K562 (cell line): Measurements from ENCODE around the gene TMEM204. TPM values are rescaled to one million over a fixed set of nuclear protein-coding genes. Genes with fewer than 3 reads are reported as not detected.

Experiments
- ATAC-seq: fragments of 200-7000 bp; cut with Tn5 transposase; 3 replicates; pipeline ENCODE4 v1.9.1; 2020; ENCODE audit warnings: moderate library complexity
- BruUV-seq: library from RNA; stranded (reverse); fragments of 400-500 nt; replicated peaks from 2 replicates; lab custom pipeline; 2021; lab: Mats Ljungman, UMichigan
- CTCF ChIA-PET: fragments of 300-600 bp; formaldehyde crosslinking; extraction: SDS; loops from one replicate; lab custom pipeline; 2021; ENCODE audit warnings: low intra/inter-chr PET ratio; lab: Yijun Ruan, JAX
- POLR2A ChIA-PET: fragments of 300-600, 350-650 bp; sonication (Branson Sonifier 250); formaldehyde crosslinking; extraction: SDS; loops from one replicate; lab custom pipeline; 2021; ENCODE audit warnings: antibody characterized with exemption, inconsistent platforms; lab: Yijun Ruan, JAX
- DNase-seq, 4 experiments: peaks; one replicate each; pipeline versions ENCODE4 v3.0.0 to v3.0.0-alpha.2; 2011 to 2018; ENCODE audit warnings: low spot score in 3 of 4, mixed read lengths in 3 of 4; ENCODE audit errors: extremely low read depth in 1 of 4
- FAIRE-seq: peaks from 2 replicates; lab custom pipeline; 2011; peaks lifted over from hg19 to GRCh38; lab: Jason Lieb, UNC
- H2AFZ ChIP-seq: 2 replicates; pipeline ENCODE4 v1.6.0; 2011; ENCODE audit warnings: low read depth, low read length, control low read depth, inconsistent platforms
- H3K27ac ChIP-seq: fragments of 200-600 bp; 3 replicates; pipeline ENCODE4 v1.8.0; 2011; ENCODE audit warnings: low read depth, mild to moderate bottlenecking, control low read depth, inconsistent platforms, low read length, moderate library complexity, mixed read lengths; ENCODE audit errors: extremely low read depth
- H3K27me3 ChIP-seq, 2 experiments: fragments of 300-600 bp in 1 of 2; 2 replicates in 1 of 2; 3 replicates in 1 of 2; pipeline versions ENCODE4 v1.6.0 to v1.8.0; 2011; ENCODE audit warnings: inconsistent platforms in 2 of 2, low read length in 2 of 2, mild to moderate bottlenecking in 1 of 2, mixed read lengths in 1 of 2, moderate library complexity in 1 of 2; ENCODE audit not compliant: control insufficient read depth in 2 of 2, insufficient read depth in 2 of 2
- H3K36me3 ChIP-seq: fragments of 300-600 bp; 3 replicates; pipeline ENCODE4 v1.8.0; 2011; ENCODE audit warnings: mild to moderate bottlenecking, low read length, inconsistent platforms; ENCODE audit not compliant: control insufficient read depth, insufficient read depth
- H3K4me1 ChIP-seq, 2 experiments: fragments of 200-600 bp in 1 of 2; replicated peaks in 1 of 2; 2 replicates in 1 of 2; 3 replicates in 1 of 2; pipeline versions ENCODE4 v1.5.1 to v1.8.0; 2011; ENCODE audit warnings: inconsistent platforms in 2 of 2, low read length in 2 of 2, mild to moderate bottlenecking in 1 of 2, mixed read lengths in 1 of 2, moderate library complexity in 1 of 2; ENCODE audit not compliant: control insufficient read depth in 2 of 2, insufficient read depth in 2 of 2
- H3K4me2 ChIP-seq: 2 replicates; pipeline ENCODE4 v1.6.1; 2011; ENCODE audit warnings: low read length, control low read depth, inconsistent platforms, mixed read lengths; ENCODE audit not compliant: insufficient read depth
- H3K4me3 ChIP-seq: fragments of 200-600 bp; sonication (generic), shearing (Covaris generic); 2 replicates; pipeline ENCODE4 v1.5.1; 2016; ENCODE audit warnings: control low read depth, inconsistent platforms
- H3K79me2 ChIP-seq: fragments of 200-600 bp; 3 replicates; pipeline ENCODE4 v1.8.0; 2011; ENCODE audit warnings: low read length, inconsistent platforms; ENCODE audit not compliant: control insufficient read depth, insufficient read depth
- H3K9ac ChIP-seq, 2 experiments: 2 replicates each; pipeline versions ENCODE4 v1.6.0 to v1.6.1; 2011; ENCODE audit warnings: low read depth in 2 of 2, low read length in 2 of 2, control low read depth in 1 of 2, inconsistent platforms in 1 of 2, mild to moderate bottlenecking in 1 of 2, mixed read lengths in 1 of 2; ENCODE audit not compliant: insufficient read depth in 1 of 2
- H3K9me1 ChIP-seq: one replicate; pipeline ENCODE4 v1.6.0; 2011; ENCODE audit warnings: inconsistent platforms, mild to moderate bottlenecking, low read length, moderate library complexity; ENCODE audit not compliant: control insufficient read depth, insufficient read depth
- H3K9me3 ChIP-seq: replicated peaks from 2 replicates; pipeline ENCODE4 v1.5.1; 2011; ENCODE audit warnings: low read depth, low read length, inconsistent platforms; ENCODE audit not compliant: control insufficient read depth, insufficient read depth
- H4K20me1 ChIP-seq: replicated peaks from 2 replicates; pipeline ENCODE4 v1.6.1; 2011; ENCODE audit warnings: low read length, inconsistent platforms, mixed read lengths; ENCODE audit not compliant: control insufficient read depth, insufficient read depth
- GTF2F1 ChIP-seq: IDR thresholded peaks from 2 replicates; pipeline ENCODE4 v1.6.1; 2011; ENCODE audit warnings: low read depth, low read length, improper control_type of control experiment
- HIVEP1 ChIP-seq: fragments of 250-450 bp; sonication (Bioruptor Pico); IDR thresholded peaks from 2 replicates; pipeline ENCODE4 v1.4.0; 2020; ENCODE audit warnings: mild to moderate bottlenecking
- KDM2B ChIP-seq: fragments of 250-450 bp; sonication (Bioruptor Pico); IDR thresholded peaks from 2 replicates; pipeline ENCODE4 v1.8.0; 2021; ENCODE audit warnings: mild to moderate bottlenecking, moderate library complexity
- KLF13 ChIP-seq: fragments of 450-650 bp; IDR thresholded peaks from 2 replicates; pipeline ENCODE4 v1.6.1; 2016; ENCODE audit warnings: missing genetic modification characterization, low read depth, mild to moderate bottlenecking, missing compliant biosample characterization, moderate library complexity, borderline replicate concordance
- SIRT6 ChIP-seq: IDR thresholded peaks from one replicate; pipeline ENCODE4 v1.6.1; 2012; ENCODE audit warnings: low read depth, mild to moderate bottlenecking, control low read depth, inconsistent platforms, low read length, moderate library complexity
- SMAD2 ChIP-seq: fragments of 150-350 bp; IDR thresholded peaks from 2 replicates; pipeline ENCODE4 v1.6.1; 2014; ENCODE audit warnings: low read depth, mild to moderate bottlenecking, low read length
- TAL1 ChIP-seq: fragments of 450-650 bp; IDR thresholded peaks from 2 replicates; pipeline ENCODE4 v1.6.1; 2016; ENCODE audit warnings: mild to moderate bottlenecking
- ZKSCAN3 ChIP-seq: fragments of 250-450 bp; sonication (Bioruptor Pico); IDR thresholded peaks from 2 replicates; pipeline ENCODE4 v1.4.0; 2020
- ZNF174 ChIP-seq: fragments of 250-450 bp; sonication (Bioruptor Pico); IDR thresholded peaks from 2 replicates; pipeline ENCODE4 v1.4.0; 2020; ENCODE audit warnings: mild to moderate bottlenecking
- ZNF253 ChIP-seq: fragments of 250-450 bp; sonication (Bioruptor Pico); conservative IDR thresholded peaks from 2 replicates; pipeline ENCODE4 v1.6.1; 2021; ENCODE audit warnings: mild to moderate bottlenecking
- ZNF561 ChIP-seq: fragments of 450-650 bp; formaldehyde crosslinking; conservative IDR thresholded peaks from 2 replicates; pipeline ENCODE4 v1.4.0; 2020; ENCODE audit warnings: mild to moderate bottlenecking, moderate library complexity
- ZNF740 ChIP-seq, 3 experiments: fragments of 200-800 bp in 1 of 3; sonication (Bioruptor generic) in 1 of 3; sonication (generic) in 1 of 3; formaldehyde crosslinking in 1 of 3; IDR thresholded peaks; 2 replicates each; pipeline versions ENCODE4 v1.6.1 to v1.8.0; 2016 to 2022; ENCODE audit warnings: mild to moderate bottlenecking in 2 of 3, missing compliant biosample characterization in 2 of 3, missing genetic modification characterization in 2 of 3, missing genetic modification reagents in 1 of 3
- ZSCAN29 ChIP-seq: fragments of 450-650 bp; IDR thresholded peaks from 2 replicates; pipeline ENCODE4 v1.6.1; 2017
- WGBS: fragments of 100-300 bp; shearing (Covaris generic); methylation state at CpG from one replicate; pipeline ENCODE4 v1.1.6; 2016; ENCODE audit warnings: low coverage, mixed read lengths; ENCODE audit not compliant: insufficient coverage; ENCODE audit errors: missing lambda C conversion rate; 5-methylcytosine and 5-hydroxymethylcytosine counted together
- in situ Hi-C: fragments of 300-500 bp; cut with MboI; formaldehyde crosslinking; loops from 4 replicates; pipeline ENCODE4 v1.15.0; 2018; ENCODE audit warnings: inconsistent platforms, mixed read lengths
- intact Hi-C: fragments of 100-400 bp; cut with micrococcal nuclease; formaldehyde crosslinking; loops from 2 replicates; pipeline ENCODE4 v1.14.2; 2022
- polyA plus RNA-seq, 8 experiments: library from polyadenylated mRNA; depleted of rRNA in 4 of 8; stranded (reverse) in 5 of 8; unstranded in 3 of 8; fragments of >200 nt; fragmentation: Nextera tagmentation in 2 of 8; fragmentation: Illumina TruSeq in 1 of 8; extraction: Ambion mirVana in 2 of 8; extraction: Trizol in 1 of 8; gene quantifications; 2 replicates each; pipeline versions ENCODE4 v1.2.1 to v1.2.3, GENCODE V29; 2011 to 2014; ENCODE audit warnings: inconsistent platforms in 1 of 8, missing spikeins in 1 of 8
- total RNA-seq, 7 experiments: library from RNA; depleted of rRNA in 6 of 7; stranded (reverse); fragments of >200 nt in 6 of 7; fragmentation: Illumina TruSeq in 2 of 7; extraction: Trizol in 2 of 7; gene quantifications; 2 replicates each; pipeline versions ENCODE4 v1.2.1 to v1.2.3, GENCODE V29; 2011 to 2021; ENCODE audit warnings: low replicate concordance in 1 of 7
- TF ChIP-seq, protein P1 (sequence below): sonication (generic); formaldehyde crosslinking; IDR thresholded peaks from 2 replicates; pipeline ENCODE4 v1.8.0; 2022; ENCODE audit warnings: mild to moderate bottlenecking, missing genetic modification reagents

TMEM204 gene
- total and polyA plus RNA-seq, 9 of the 15 experiments (the other 6 are each of a cell fraction or from before 2014, with no cell fraction given): 0.04 to 0.18 TPM; not detected in 7

DNA sequence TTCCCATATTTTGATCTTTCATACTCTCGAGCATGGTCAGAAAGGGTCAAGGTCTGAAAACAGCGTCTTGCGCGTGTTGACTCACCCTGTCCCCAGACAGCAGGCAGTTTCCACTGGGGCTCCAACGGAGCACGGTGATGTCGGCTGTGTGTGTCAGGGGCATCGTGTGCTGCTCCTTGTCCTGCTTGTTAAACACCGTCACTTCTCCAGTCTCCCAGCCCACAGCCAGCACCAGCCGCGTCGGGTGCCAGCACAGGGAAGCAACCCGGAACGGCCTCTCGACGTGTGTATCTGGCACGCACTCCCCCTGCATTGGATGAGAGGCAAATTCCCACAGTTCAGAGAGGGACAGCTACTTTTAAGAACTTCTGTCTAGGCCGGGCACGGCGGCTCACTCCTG is 68.8 kb downstream of the TMEM204 start:
- intact Hi-C loops: no loop called here
- BruUV-seq: no TSS peak

More for the DNA sequence above, 68.8 kb downstream of the TMEM204 start:
- no peaks in the 10 kb centered on the region for H3K79me2 ChIP-seq
- H3K4me3 ChIP-seq: no peak overlapping the region
- in situ Hi-C loops: no loop called here
- 66% methylated on average over 20 of the region's 20 CpGs for WGBS
- H3K27ac ChIP-seq: no peak overlapping the region
- TF ChIP-seq SIRT6: no peak
- TF ChIP-seq KDM2B (CRISPR knock-in tag): no peak
- no peak for TF ChIP-seq HIVEP1 (CRISPR knock-in tag)
- no peak for TF ChIP-seq SMAD2
- no peak for TF ChIP-seq TAL1
- TF ChIP-seq ZSCAN29: no peak
- no peak for TF ChIP-seq ZNF174 (CRISPR knock-in tag)
- TF ChIP-seq ZNF561 (CRISPR knock-in tag): no peak
- no peak for TF ChIP-seq ZNF253
- no peak for TF ChIP-seq GTF2F1
- TF ChIP-seq ZKSCAN3 (CRISPR knock-in tag): no peak
- no peak for TF ChIP-seq KLF13 (tag)
- TF ChIP-seq, protein P1, sequence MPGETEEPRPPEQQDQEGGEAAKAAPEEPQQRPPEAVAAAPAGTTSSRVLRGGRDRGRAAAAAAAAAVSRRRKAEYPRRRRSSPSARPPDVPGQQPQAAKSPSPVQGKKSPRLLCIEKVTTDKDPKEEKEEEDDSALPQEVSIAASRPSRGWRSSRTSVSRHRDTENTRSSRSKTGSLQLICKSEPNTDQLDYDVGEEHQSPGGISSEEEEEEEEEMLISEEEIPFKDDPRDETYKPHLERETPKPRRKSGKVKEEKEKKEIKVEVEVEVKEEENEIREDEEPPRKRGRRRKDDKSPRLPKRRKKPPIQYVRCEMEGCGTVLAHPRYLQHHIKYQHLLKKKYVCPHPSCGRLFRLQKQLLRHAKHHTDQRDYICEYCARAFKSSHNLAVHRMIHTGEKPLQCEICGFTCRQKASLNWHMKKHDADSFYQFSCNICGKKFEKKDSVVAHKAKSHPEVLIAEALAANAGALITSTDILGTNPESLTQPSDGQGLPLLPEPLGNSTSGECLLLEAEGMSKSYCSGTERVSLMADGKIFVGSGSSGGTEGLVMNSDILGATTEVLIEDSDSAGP (CRISPR knock-in tag): no peak
- no peak for TF ChIP-seq ZNF740 (CRISPR knock-in tag; IDR thresholded peaks at IDR 0.05)
- TF ChIP-seq ZNF740 (tag; IDR thresholded peaks at IDR 0.05): no peak
- TF ChIP-seq, all 486 proteins: peak for 0
- Histone ChIP-seq H3K9ac (0 out of 4 replicates have a peak overlapping the region, but pooled peaks of 1 of the 2 experiments have one; percentile 24), H2AFZ (no peak overlapping the region), H4K20me1 (no peaks in the 10 kb centered on the region), H3K27me3 (no peaks in the 10 kb centered on the region), H3K4me2 (no peak overlapping the region), H3K4me1 (peaks cover 5 to 6% of the 10 kb centered on the region in 2 experiments; a peak in 2 of 5 replicates), H3K9me1 (no peaks in the 10 kb centered on the region), H3K9me3 (no peaks in the 10 kb centered on the region), H3K36me3 (peaks cover 6% of the 10 kb centered on the region; the same call in 2 of the 3 replicates)
- CTCF ChIA-PET: no interaction called here
- no peak for ATAC-seq
- POLR2A ChIA-PET: interaction anchor here (0.7 to 1.0 kb wide), 2 partner anchors 8 to 173 kb away, joined by 3 to 4 read pairs; no protein-coding TSS in a partner anchor
- FAIRE-seq: no peak
- DNase-seq: no peak
